ENCODE results near the gene GLOD5. TPM values are rescaled to one million over a fixed set of nuclear protein-coding genes. Genes with fewer than 3 reads are reported as not detected.

The GLOD5 gene
- total and polyA plus RNA-seq, 2 experiments from 2014 or later: not detected

DNA sequence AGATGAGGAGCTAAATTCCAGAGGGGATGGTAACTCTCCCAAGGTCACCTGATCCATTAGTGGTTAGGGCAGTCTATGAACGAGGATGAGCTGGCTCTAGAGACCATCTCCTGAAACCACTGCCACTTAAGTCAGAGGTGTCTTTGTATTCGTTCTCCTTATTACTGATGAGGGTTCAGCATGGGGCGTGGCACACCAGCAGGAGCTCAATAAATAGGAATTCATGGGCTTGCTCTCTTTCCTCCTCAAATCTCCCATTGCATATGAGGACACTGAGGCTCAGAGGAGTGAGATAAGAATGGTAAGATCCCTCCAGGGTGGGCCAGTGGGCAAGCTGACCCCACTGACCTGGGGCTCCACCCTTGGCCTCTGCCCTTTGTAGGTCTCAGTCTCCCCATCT, 23.2 kb downstream of the GLOD5 start:
- Histone ChIP-seq H3K9me3 (ENCODE audit: low read depth) (no peaks in the 10 kb centered on the region), H3K36me3 (no peaks in the 10 kb centered on the region), H3K4me1 (ENCODE audit: low read depth) (no peaks in the 10 kb centered on the region), H3K27ac (no peak overlapping the region), H3K27me3 (no peaks in the 10 kb centered on the region), H3K4me3 (no peak overlapping the region)
- DNase-seq (ENCODE audit: low read depth in 1 of 2, low spot score in 1 of 2): no peak
- TF ChIP-seq, protein P1, sequence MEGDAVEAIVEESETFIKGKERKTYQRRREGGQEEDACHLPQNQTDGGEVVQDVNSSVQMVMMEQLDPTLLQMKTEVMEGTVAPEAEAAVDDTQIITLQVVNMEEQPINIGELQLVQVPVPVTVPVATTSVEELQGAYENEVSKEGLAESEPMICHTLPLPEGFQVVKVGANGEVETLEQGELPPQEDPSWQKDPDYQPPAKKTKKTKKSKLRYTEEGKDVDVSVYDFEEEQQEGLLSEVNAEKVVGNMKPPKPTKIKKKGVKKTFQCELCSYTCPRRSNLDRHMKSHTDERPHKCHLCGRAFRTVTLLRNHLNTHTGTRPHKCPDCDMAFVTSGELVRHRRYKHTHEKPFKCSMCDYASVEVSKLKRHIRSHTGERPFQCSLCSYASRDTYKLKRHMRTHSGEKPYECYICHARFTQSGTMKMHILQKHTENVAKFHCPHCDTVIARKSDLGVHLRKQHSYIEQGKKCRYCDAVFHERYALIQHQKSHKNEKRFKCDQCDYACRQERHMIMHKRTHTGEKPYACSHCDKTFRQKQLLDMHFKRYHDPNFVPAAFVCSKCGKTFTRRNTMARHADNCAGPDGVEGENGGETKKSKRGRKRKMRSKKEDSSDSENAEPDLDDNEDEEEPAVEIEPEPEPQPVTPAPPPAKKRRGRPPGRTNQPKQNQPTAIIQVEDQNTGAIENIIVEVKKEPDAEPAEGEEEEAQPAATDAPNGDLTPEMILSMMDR (IDR thresholded peaks at IDR 0.05; ENCODE audit: low read depth, low read length): no peak

DNA sequence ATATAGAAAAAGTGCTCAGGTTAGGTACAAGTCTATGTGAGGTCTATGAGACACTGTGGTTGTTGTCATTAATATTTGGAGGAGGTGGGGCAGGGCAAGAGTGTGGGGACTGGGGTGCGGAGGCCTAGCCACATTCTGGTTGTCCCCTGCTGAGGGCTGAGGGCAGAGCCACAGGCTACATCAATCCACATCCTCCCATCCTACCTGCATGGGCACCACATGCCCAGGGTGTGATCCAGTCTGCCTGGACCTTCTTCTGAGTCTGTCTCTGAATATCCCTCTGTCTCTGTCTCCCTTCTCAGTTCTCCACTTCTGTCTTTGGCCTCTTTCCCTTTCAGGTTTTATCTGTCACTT, 23.6 kb downstream of the GLOD5 start:
- no peaks in the 10 kb centered on the region for H3K36me3 ChIP-seq
- no peak for DNase-seq (ENCODE audit: low read depth in 1 of 2, low spot score in 1 of 2)

DNA sequence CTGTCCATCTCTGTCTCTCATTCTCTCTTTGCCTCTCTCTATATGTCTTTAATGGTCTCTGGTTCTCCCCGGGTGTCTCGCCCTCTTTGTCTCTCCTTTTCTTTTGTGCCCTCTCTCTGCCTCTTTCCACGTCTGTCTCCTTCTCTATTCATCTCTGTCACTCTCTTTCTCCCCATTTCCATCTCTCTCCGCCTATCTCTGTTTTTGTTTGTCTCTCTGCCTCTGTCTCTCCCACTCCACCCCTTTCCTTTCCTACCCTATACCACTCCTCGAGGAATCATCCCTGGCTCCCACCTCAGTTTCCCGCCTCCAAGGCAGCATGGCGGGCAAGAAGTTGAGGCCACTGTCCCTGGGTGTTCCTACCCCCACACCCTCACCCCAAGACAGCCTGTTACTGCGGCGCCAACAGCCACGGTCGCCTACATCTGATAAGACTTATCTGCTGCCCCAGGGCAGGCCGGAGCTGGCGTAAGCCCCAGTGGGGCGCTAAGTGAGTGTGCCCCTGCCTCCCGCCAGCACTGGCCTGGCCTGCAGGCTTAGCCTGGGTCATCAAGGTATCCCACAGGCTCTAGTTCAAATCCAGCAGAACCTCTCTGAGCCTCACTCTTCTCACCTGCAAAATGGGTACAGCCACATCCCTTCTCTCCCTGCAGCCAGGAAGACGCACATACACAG, 24.1 kb downstream of the GLOD5 start:
- Histone ChIP-seq H3K4me3 (no peak overlapping the region), H3K27me3 (no peaks in the 10 kb centered on the region), H3K4me1 (ENCODE audit: low read depth) (no peaks in the 10 kb centered on the region), H3K27ac (no peak overlapping the region), H3K36me3 (no peaks in the 10 kb centered on the region), H3K9me3 (ENCODE audit: low read depth) (no peaks in the 10 kb centered on the region)
- no peak for DNase-seq (ENCODE audit: low read depth in 1 of 2, low spot score in 1 of 2)
- TF ChIP-seq, protein P1 (IDR thresholded peaks at IDR 0.05; ENCODE audit: low read depth, low read length): no peak

More for the DNA sequence above, 23.6 kb downstream of the GLOD5 start:
- Histone ChIP-seq H3K4me1 (ENCODE audit: low read depth) (no peaks in the 10 kb centered on the region), H3K27me3 (no peaks in the 10 kb centered on the region), H3K27ac (no peak overlapping the region), H3K4me3 (no peak overlapping the region), H3K9me3 (ENCODE audit: low read depth) (no peaks in the 10 kb centered on the region)
- TF ChIP-seq, protein P1 (IDR thresholded peaks at IDR 0.05; ENCODE audit: low read depth, low read length): no peak

DNA sequence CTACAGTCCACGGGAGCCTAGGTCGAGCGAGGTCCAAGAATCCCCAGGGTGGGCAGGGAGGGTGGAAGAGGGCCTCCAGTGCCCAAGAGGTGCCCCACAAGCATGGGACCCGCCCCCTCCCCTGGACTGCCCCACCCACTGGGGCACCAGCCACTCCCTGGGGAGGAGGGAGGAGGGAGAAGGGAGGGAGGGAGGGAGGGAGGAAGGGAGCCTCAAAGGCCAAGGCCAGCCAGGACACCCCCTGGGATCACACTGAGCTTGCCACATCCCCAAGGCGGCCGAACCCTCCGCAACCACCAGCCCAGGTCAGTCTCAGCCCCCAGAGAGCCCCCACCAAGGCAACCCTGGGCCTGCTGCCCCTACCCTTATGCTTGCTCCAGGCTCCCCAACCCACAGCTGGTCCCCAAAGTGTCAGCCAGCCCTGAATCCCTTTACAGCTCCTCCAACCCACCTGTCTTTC, 24.8 kb downstream of the GLOD5 start, which contains the start of gene GATA1:
Gene GATA1, plus strand, starts transcription at position 250 of the 460 bp plus-strand sequence. CDS start 4,520 bp downstream, outside the sequence.
- no peaks in the 10 kb centered on the region for H3K27me3 ChIP-seq
- no peaks in the 10 kb centered on the region for H3K36me3 ChIP-seq
- no peak within 1 kb of the TSS for H3K27ac ChIP-seq
- TF ChIP-seq, protein P1 (IDR thresholded peaks at IDR 0.05; ENCODE audit: low read depth, low read length): no peak
- H3K4me1 ChIP-seq (ENCODE audit: low read depth): no peaks in the 10 kb centered on the region
- H3K9me3 ChIP-seq (ENCODE audit: low read depth): no peaks in the 10 kb centered on the region
- no peak within 1 kb of the TSS for H3K4me3 ChIP-seq
- DNase-seq (ENCODE audit: low read depth in 1 of 2, low spot score in 1 of 2): no peak

DNA sequence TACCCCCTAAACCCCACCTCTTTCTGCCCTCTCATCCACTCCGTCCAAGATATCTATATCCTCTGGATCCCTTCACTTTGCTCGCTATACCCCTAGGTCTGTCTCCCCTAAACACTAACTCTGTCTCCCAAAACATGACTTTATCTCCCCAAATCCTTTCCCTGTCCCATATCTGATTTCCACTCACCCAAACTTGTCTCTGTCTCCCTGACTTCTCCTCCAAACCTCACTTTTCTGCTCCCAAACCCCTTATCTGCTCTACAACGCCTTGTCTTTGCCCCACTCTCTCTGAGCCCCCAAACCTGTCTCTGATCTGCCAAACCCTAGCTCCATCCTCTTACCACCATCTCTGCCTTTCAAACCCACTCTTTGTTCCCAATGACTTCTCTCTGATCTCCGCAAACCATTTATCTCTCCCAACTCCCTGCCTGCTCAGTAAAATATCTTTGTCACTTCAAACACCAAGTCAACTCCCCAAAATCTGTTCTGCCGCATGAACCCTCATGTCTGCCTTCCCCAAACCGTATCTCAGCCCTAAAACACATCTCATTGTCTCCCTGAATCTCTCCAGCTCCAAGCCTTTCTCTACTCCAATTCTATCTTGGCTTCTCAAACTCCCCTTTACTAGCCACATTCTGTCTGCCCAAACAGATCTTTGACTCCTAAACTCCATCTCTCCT, 25.4 kb downstream of the GLOD5 start:
- no peaks in the 10 kb centered on the region for H3K36me3 ChIP-seq
- TF ChIP-seq, protein P1 (IDR thresholded peaks at IDR 0.05; ENCODE audit: low read depth, low read length): no peak
- H3K4me3 ChIP-seq: no peak overlapping the region
- H3K4me1 ChIP-seq (ENCODE audit: low read depth): no peaks in the 10 kb centered on the region
- no peak overlapping the region for H3K27ac ChIP-seq
- no peaks in the 10 kb centered on the region for H3K27me3 ChIP-seq
- no peaks in the 10 kb centered on the region for H3K9me3 ChIP-seq (ENCODE audit: low read depth)
- no peak for DNase-seq (ENCODE audit: low read depth in 1 of 2, low spot score in 1 of 2)
